ENCODE measurements around the gene SCYGR3. TPM values are rescaled to one million over a fixed set of nuclear protein-coding genes. Genes with fewer than 3 reads are reported as not detected.

Gene SCYGR3
- total RNA-seq, 1 experiment from 2014 or later = not detected

- Histone ChIP-seq H3K4me3 (no peak overlapping the region), H3K9me3 (no peaks in the 10 kb centered on the region), H3K27me3 (no peaks in the 10 kb centered on the region), H3K36me3 (no peaks in the 10 kb centered on the region)
- DNase-seq = no peak
Observed at GRCh38 chr2:227592694-227593387, 21.8 kb downstream of the SCYGR3 start.

GRCh38 chr2:227582369-227582768 lies 32.3 kb downstream of the SCYGR3 start:
- H3K27me3 ChIP-seq = no peaks in the 10 kb centered on the region

GRCh38 chr2:227579791-227580190 lies 34.8 kb downstream of the SCYGR3 start:
- H3K27me3 ChIP-seq = no peaks in the 10 kb centered on the region
- H3K36me3 ChIP-seq = no peaks in the 10 kb centered on the region

More at GRCh38 chr2:227582369-227582768, 32.3 kb downstream of the SCYGR3 start:
- peaks cover 8% of the 10 kb centered on the region for H3K9me3 ChIP-seq
- no peak for DNase-seq
- H3K4me3 ChIP-seq = no peak overlapping the region
- H3K36me3 ChIP-seq = no peaks in the 10 kb centered on the region

DNA sequence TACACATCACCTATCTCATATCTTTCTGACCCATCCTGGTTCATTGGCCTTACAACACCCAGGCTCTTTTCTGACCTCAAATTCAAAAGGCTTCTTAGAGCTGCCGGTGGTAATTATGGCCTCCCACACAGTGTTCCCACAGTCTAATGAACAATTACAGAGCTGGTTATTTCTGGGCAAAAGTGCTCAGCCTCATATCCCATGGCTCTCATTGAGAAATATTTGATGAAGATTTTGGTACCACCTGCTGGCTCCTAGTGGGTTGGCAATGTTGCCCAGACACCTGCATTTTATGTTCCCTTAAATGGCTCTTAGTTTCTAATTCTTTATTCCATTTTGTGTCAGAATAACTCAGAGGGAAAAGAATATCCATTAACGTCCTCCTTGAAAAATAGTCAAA lies 36.0 kb downstream of the SCYGR3 start:
- Histone ChIP-seq H3K9me3 (peaks cover 8% of the 10 kb centered on the region), H3K36me3 (no peaks in the 10 kb centered on the region), H3K27me3 (no peaks in the 10 kb centered on the region), H3K4me3 (no peak overlapping the region)
- DNase-seq = no peak

More at GRCh38 chr2:227579791-227580190, 34.8 kb downstream of the SCYGR3 start:
- Histone ChIP-seq H3K4me3 (no peak overlapping the region), H3K9me3 (peaks cover 8% of the 10 kb centered on the region)
- DNase-seq = no peak

DNA sequence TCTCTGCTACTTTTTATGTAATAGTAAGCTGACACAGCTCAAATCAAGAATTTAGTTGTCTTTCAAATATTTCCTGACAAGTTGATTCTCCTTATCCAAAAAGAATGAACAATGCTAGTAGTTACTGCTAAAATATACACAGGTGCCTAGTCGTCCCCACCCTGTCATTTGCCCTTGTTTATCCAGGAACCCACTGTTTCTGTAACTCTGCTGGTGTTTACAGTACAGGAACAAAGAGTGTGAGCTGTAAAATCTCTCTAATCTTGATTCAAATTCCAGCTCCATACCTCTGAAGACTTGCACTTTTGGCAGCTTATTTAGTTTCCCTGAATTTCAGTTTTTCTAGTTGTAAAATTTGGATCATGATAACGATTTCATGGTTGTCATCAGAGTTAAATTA lies 37.1 kb downstream of the SCYGR3 start:
- no peak for DNase-seq
- peaks cover 6% of the 10 kb centered on the region for H3K9me3 ChIP-seq
- no peaks in the 10 kb centered on the region for H3K36me3 ChIP-seq
- H3K27me3 ChIP-seq = no peaks in the 10 kb centered on the region
- no peak overlapping the region for H3K4me3 ChIP-seq

- Histone ChIP-seq H3K9me3 (no peaks in the 10 kb centered on the region; the same call in 1 of the 2 replicates), H3K27me3 (no peaks in the 10 kb centered on the region), H3K36me3 (no peaks in the 10 kb centered on the region), H3K4me3 (no peak overlapping the region)
- no peak for DNase-seq
Observed at GRCh38 chr2:227576812-227577211, 37.8 kb downstream of the SCYGR3 start.

DNA sequence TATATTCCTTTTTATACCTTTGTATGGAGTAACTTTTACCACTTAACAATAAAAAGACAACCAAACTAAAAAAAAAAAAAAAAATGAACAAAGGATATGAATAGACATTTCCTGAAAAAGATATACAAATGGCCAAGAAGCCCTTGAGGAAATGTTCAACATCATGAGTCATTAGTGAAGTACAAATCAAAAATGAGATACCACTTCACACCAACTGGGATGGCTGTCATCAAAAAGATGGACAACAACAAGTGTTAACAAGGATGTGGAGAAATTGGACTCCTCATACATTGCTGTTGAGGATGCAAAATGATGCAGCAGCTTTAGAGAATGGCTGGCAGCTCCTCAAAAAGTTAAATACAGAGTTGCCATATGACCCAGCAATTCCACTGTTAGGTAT lies 38.5 kb downstream of the SCYGR3 start:
- no peak overlapping the region for H3K4me3 ChIP-seq
- H3K9me3 ChIP-seq = no peaks in the 10 kb centered on the region
- H3K36me3 ChIP-seq = no peaks in the 10 kb centered on the region
- DNase-seq = no peak
- no peaks in the 10 kb centered on the region for H3K27me3 ChIP-seq

GRCh38 chr2:227570615-227571014 lies 44.0 kb downstream of the SCYGR3 start:
- Histone ChIP-seq H3K27me3 (no peaks in the 10 kb centered on the region), H3K36me3 (no peaks in the 10 kb centered on the region; the same call in none of the 2 replicates), H3K9me3 (no peaks in the 10 kb centered on the region), H3K4me3 (no peak overlapping the region)
- DNase-seq = no peak

GRCh38 chr2:227568852-227569169 lies 45.8 kb downstream of the SCYGR3 start:
- Histone ChIP-seq H3K9me3 (no peaks in the 10 kb centered on the region), H3K4me3 (no peak overlapping the region), H3K27me3 (no peaks in the 10 kb centered on the region), H3K36me3 (peaks cover 4% of the 10 kb centered on the region)
- DNase-seq = no peak

DNA sequence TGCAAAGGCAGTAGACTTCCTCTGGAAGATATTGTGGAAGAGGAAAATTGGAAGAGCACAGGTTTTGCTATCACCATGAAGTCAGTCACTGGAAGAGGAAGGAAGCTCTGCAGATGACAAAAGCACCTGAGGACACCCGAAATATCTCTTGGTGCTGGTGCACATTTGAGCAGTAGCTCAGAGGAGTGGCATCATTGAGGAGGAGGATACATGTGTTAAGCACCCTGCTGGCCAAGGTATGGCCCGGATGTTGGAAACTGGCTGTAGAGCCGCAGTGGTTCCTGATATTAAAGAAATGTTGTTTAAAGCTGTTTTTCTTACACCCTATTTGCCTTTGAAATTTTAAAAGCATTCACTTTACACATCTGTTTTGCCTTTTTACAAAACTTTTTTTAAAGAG lies 48.6 kb downstream of the SCYGR3 start:
- H3K4me3 ChIP-seq = no peak overlapping the region
- no peak for DNase-seq
- no peaks in the 10 kb centered on the region for H3K27me3 ChIP-seq
- no peaks in the 10 kb centered on the region for H3K9me3 ChIP-seq
- H3K36me3 ChIP-seq = peaks cover 12% of the 10 kb centered on the region

DNA sequence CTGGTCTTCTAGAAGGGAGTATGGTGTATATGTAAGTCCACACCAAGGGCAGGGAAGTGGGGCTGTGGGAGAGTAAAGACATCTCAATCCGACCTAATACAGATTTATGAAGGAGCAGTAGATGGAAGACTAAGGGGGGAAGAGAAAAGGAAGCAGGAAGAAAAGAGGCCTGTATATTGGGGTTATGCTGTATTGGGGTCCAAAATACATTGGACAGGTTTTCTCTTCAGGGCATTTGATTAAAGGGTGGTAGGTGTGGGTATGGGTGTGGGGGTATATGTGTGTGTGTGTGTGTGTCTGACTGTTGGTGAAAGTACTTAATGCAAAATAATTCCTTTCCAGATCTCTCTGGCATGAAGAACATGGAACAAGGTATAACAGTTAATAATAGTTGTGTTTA lies 49.6 kb downstream of the SCYGR3 start:
- no peak for DNase-seq
- Histone ChIP-seq H3K27me3 (no peaks in the 10 kb centered on the region), H3K36me3 (peaks cover 15% of the 10 kb centered on the region), H3K9me3 (no peaks in the 10 kb centered on the region), H3K4me3 (no peak overlapping the region)

Other genes starting within 250 kb of the SCYGR3 start
- gene TM4SF20, start 235.5 kb downstream of the SCYGR3 start, total RNA-seq (2014; rRNA removed; shearing (Covaris generic); ENCODE audit: low replicate concordance) = not detected in 2 replicates
- gene SCYGR1, start 226.9 kb downstream of the SCYGR3 start, total RNA-seq (2014; rRNA removed; shearing (Covaris generic); ENCODE audit: low replicate concordance) = not detected in 2 replicates
- 68.6 and 100 TPM in 2 replicates for gene AGFG1, start 142.7 kb downstream of the SCYGR3 start, total RNA-seq (2014; rRNA removed; shearing (Covaris generic); ENCODE audit: low replicate concordance)
- gene SCYGR2, start 15.9 kb downstream of the SCYGR3 start, total RNA-seq (2014; rRNA removed; shearing (Covaris generic); ENCODE audit: low replicate concordance) = not detected in 2 replicates
- gene SCYGR4, start 2.7 kb upstream of the SCYGR3 start, total RNA-seq (2014; rRNA removed; shearing (Covaris generic); ENCODE audit: low replicate concordance) = not detected in 2 replicates
- not detected in 2 replicates for gene SCYGR5, start 52.0 kb upstream of the SCYGR3 start, total RNA-seq (2014; rRNA removed; shearing (Covaris generic); ENCODE audit: low replicate concordance)
- 1.2 and 1.6 TPM in 2 replicates for gene SLC19A3, start 103.2 kb upstream of the SCYGR3 start, total RNA-seq (2014; rRNA removed; shearing (Covaris generic); ENCODE audit: low replicate concordance)
- gene SCYGR6, start 109.9 kb upstream of the SCYGR3 start, total RNA-seq (2014; rRNA removed; shearing (Covaris generic); ENCODE audit: low replicate concordance) = not detected in 2 replicates
- gene SCYGR7, start 113.5 kb upstream of the SCYGR3 start, total RNA-seq (2014; rRNA removed; shearing (Covaris generic); ENCODE audit: low replicate concordance) = not detected in 2 replicates
- gene SCYGR8, start 131.1 kb upstream of the SCYGR3 start, total RNA-seq (2014; rRNA removed; shearing (Covaris generic); ENCODE audit: low replicate concordance) = not detected in 2 replicates
- 1.5 TPM in 1 of 2 replicates, not detected in the other for gene CCL20, start 199.0 kb upstream of the SCYGR3 start, total RNA-seq (2014; rRNA removed; shearing (Covaris generic); ENCODE audit: low replicate concordance)